HG03097 (cell line): ENCODE results near the gene ZNF526.
A peak's percentile ranks its signal among the peaks of the same experiment; 100 is the strongest.

Experiments used
- ATAC-seq: cut with Tn5 transposase; IDR thresholded peaks from one replicate; pipeline ENCODE4 v1.9.1; 2021; ENCODE audit not compliant: unreplicated experiment, low FRiP score

Gene ZNF526

GRCh38 chr19:42196011-42197001, 23.8 kb upstream of the ZNF526 start:
- ATAC-seq, result no peak

GRCh38 chr19:42197375-42197817, 22.7 kb upstream of the ZNF526 start:
- ATAC-seq, result no peak

GRCh38 chr19:42198676-42199439, 21.3 kb upstream of the ZNF526 start:
- peak; percentile 43 for ATAC-seq

GRCh38 chr19:42199440-42200115, 20.5 kb upstream of the ZNF526 start:
- peak; percentile 30 for ATAC-seq

- ATAC-seq, result no peak
Measured at GRCh38 chr19:42200116-42200715, 19.9 kb upstream of the ZNF526 start.

GRCh38 chr19:42201489-42202289, 18.4 kb upstream of the ZNF526 start:
- ATAC-seq, result no peak

- no peak for ATAC-seq
Measured at GRCh38 chr19:42202290-42202880, 17.7 kb upstream of the ZNF526 start.

- ATAC-seq, result no peak
Measured at GRCh38 chr19:42203700-42204099, 16.4 kb upstream of the ZNF526 start.

GRCh38 chr19:42204664-42205063, 15.4 kb upstream of the ZNF526 start:
- ATAC-seq, result no peak

GRCh38 chr19:42206871-42207755, 13.0 kb upstream of the ZNF526 start:
- no peak for ATAC-seq

- no peak for ATAC-seq
Measured at GRCh38 chr19:42207767-42208271, 12.3 kb upstream of the ZNF526 start.

GRCh38 chr19:42208612-42209011, 11.5 kb upstream of the ZNF526 start:
- no peak for ATAC-seq

GRCh38 chr19:42212886-42213285, 7.2 kb upstream of the ZNF526 start:
- ATAC-seq, result no peak

- no peak for ATAC-seq
Measured at GRCh38 chr19:42214810-42215485, 5.2 kb upstream of the ZNF526 start.

GRCh38 chr19:42216653-42217519, 3.2 kb upstream of the ZNF526 start:
- ATAC-seq, result no peak
